Fibroblast of the aortic adventitia (primary cell): ENCODE measurements around the gene AP1S3. TPM values are rescaled to one million over a fixed set of nuclear protein-coding genes. Genes with fewer than 3 reads are reported as not detected.
A peak's percentile ranks its signal among the peaks of the same experiment; 100 is the strongest.

ENCODE experiments used
- DNase-seq: peaks from one replicate; pipeline ENCODE4 v3.0.0-alpha.2; 2010; ENCODE audit warnings: low read depth
- H3K4me3 ChIP-seq: 2 replicates; pipeline ENCODE4 v1.5.1; 2011; ENCODE audit warnings: low read depth, mild to moderate bottlenecking, control low read depth, low read length, moderate library complexity
- CTCF ChIP-seq: IDR thresholded peaks from 2 replicates; pipeline ENCODE4 v1.5.1; 2011; ENCODE audit warnings: mild to moderate bottlenecking, low read length, control low read depth, inconsistent platforms; ENCODE audit not compliant: insufficient read depth
- total RNA-seq: library from RNA; depleted of rRNA; stranded (reverse); fragments of >200 nt; gene quantifications from 2 replicates; pipeline ENCODE4 v1.2.3, GENCODE V29; 2012; ENCODE audit warnings: low replicate concordance

Gene AP1S3
- 8.1 and 16.8 TPM in 2 replicates for total RNA-seq

GRCh38 chr2:223837287-223838061, at the start of gene AP1S3:
Gene AP1S3 (minus strand): TSS chr2:223837582. CDS start chr2:223837450, 132 bp downstream.
- TF ChIP-seq CTCF: no peak
- peak; percentile 38 for DNase-seq
- H3K4me3 ChIP-seq: peak within 1 kb of the TSS; percentile 76

GRCh38 chr2:223887127-223887526, 49.7 kb upstream of the AP1S3 start:
- no peak for TF ChIP-seq CTCF
- H3K4me3 ChIP-seq: no peak overlapping the region
- peak; percentile 27 for DNase-seq

- no peak for DNase-seq
- H3K4me3 ChIP-seq: no peak overlapping the region
- TF ChIP-seq CTCF: no peak
Measured at GRCh38 chr2:223886726-223887125, 49.3 kb upstream of the AP1S3 start.

- no peak overlapping the region for H3K4me3 ChIP-seq
- DNase-seq: peak; percentile 42
- no peak for TF ChIP-seq CTCF
Measured at GRCh38 chr2:223884399-223884798, 47.0 kb upstream of the AP1S3 start.

- no peak for DNase-seq
- TF ChIP-seq CTCF: no peak
- no peak overlapping the region for H3K4me3 ChIP-seq
Measured at GRCh38 chr2:223882715-223883114, 45.3 kb upstream of the AP1S3 start.

- DNase-seq: no peak
- no peak for TF ChIP-seq CTCF
- no peak overlapping the region for H3K4me3 ChIP-seq
Measured at GRCh38 chr2:223880796-223881195, 43.4 kb upstream of the AP1S3 start.
